Ishikawa (cell line): Measurements from ENCODE around the gene ACSL3.

Experiments used
- CEBPB ChIP-seq: IDR thresholded peaks from 2 replicates; pipeline ENCODE4 v1.6.1; 2012
- CREB1 ChIP-seq: IDR thresholded peaks from 2 replicates; pipeline ENCODE4 v1.6.1; 2012; ENCODE audit warnings: low read depth
- EGR1 ChIP-seq: IDR thresholded peaks from 2 replicates; pipeline ENCODE4 v1.6.1; 2012
- EP300 ChIP-seq: IDR thresholded peaks from 2 replicates; pipeline ENCODE4 v1.6.1; 2012; ENCODE audit warnings: borderline replicate concordance
- FOXM1 ChIP-seq: IDR thresholded peaks from 2 replicates; pipeline ENCODE4 v1.6.1; 2012; ENCODE audit warnings: low read depth, borderline replicate concordance
- MAX ChIP-seq: IDR thresholded peaks from 2 replicates; pipeline ENCODE4 v1.6.1; 2012
- NFIC ChIP-seq: IDR thresholded peaks from 2 replicates; pipeline ENCODE4 v1.6.1; 2012
- RAD21 ChIP-seq: IDR thresholded peaks from 2 replicates; pipeline ENCODE4 v1.6.1; 2012; ENCODE audit warnings: low read depth
- TAF1 ChIP-seq: IDR thresholded peaks from 2 replicates; pipeline ENCODE4 v1.6.1; 2012; ENCODE audit warnings: low read depth, mild to moderate bottlenecking
- TCF12 ChIP-seq: IDR thresholded peaks from 2 replicates; pipeline ENCODE4 v1.6.1; 2012; ENCODE audit warnings: low read depth
- TEAD4 ChIP-seq: IDR thresholded peaks from 2 replicates; pipeline ENCODE4 v1.6.1; 2012
- YY1 ChIP-seq: IDR thresholded peaks from 2 replicates; pipeline ENCODE4 v1.6.1; 2012; ENCODE audit warnings: low read depth
- ZBTB7A ChIP-seq: IDR thresholded peaks from 2 replicates; pipeline ENCODE4 v1.6.1; 2012; ENCODE audit warnings: low read depth
- TF ChIP-seq, protein P1 (sequence below): IDR thresholded peaks from 2 replicates; pipeline ENCODE4 v1.6.1; 2012
- TF ChIP-seq, protein P2 (sequence below): IDR thresholded peaks from 2 replicates; pipeline ENCODE4 v1.6.1; 2012; ENCODE audit warnings: low read depth, mild to moderate bottlenecking

Gene ACSL3

DNA sequence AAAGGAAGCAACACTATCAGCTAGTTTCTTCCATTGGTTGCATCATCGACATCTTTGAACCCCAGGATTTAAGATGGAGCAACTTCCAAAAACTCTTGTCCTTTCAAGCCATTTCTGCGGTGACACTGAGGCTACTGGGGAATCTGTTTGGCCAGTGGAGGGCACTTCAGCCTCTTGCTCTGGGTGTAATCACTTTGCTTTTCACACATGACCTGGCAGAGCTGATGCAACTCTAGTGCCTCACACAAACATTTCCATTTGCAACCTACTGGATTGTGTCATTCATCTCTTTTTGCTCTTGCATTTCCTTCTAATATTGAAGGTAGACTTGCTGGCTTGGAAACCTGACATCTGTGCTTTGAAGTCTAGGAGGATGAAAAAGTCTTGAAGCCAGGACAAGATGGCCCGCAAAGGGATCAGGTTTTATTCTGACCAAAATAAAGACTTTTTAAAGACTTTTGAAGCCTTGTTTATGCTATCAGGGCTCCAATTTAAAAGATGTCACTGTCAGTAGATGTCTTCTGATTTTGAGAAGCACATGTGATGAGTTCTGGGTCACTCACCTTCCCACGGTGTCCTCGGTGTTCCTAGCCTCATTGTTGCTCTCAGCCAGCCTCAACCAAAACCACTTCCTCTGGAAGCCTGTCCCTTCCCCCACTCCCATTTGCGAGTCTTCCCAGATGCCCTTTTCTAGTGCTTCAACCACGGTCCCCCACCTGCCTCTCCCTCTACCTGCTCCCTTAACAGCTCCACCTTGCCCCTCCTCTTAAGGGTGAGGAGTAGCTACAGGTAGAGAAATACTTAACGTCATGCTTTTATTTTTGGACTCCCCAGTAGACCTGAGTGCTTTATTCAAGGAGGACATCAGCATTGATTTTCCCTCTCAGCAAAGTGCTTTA lies 121.4 kb downstream of the ACSL3 start:
- TF ChIP-seq RAD21 (peak; percentile 81), TEAD4 (no peak), TAF1 (no peak), MAX (peak; percentile 26; the same call in 1 of the 2 replicates), CEBPB (peak; percentile 87)
- TF ChIP-seq, protein P1, sequence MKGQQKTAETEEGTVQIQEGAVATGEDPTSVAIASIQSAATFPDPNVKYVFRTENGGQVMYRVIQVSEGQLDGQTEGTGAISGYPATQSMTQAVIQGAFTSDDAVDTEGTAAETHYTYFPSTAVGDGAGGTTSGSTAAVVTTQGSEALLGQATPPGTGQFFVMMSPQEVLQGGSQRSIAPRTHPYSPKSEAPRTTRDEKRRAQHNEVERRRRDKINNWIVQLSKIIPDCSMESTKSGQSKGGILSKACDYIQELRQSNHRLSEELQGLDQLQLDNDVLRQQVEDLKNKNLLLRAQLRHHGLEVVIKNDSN = 0 out of 2 replicates have a peak, but pooled peaks have one; percentile 12

DNA sequence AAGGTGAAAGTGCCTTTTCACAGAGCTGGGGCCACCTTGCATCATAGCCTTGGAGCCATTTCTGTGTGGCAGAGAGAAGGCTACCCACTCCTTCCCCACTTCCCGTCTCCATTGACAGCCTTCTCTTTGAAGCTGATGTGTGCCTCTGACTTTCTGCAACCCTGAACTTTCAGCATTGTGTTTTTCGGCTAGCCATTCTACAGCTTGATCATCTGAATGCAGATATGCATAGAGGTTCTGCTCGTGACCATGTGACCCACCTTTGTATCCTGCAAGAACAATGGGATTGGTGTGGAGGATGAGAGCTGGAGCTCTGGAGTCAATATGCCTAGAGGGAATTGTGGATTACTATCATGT lies 122.1 kb downstream of the ACSL3 start:
- TF ChIP-seq CEBPB (no peak), MAX (no peak), RAD21 (no peak), TCF12 (no peak), NFIC (no peak), EP300 (no peak), CREB1 (no peak), TEAD4 (no peak), FOXM1 (no peak), EGR1 (no peak)
- TF ChIP-seq, protein P2, sequence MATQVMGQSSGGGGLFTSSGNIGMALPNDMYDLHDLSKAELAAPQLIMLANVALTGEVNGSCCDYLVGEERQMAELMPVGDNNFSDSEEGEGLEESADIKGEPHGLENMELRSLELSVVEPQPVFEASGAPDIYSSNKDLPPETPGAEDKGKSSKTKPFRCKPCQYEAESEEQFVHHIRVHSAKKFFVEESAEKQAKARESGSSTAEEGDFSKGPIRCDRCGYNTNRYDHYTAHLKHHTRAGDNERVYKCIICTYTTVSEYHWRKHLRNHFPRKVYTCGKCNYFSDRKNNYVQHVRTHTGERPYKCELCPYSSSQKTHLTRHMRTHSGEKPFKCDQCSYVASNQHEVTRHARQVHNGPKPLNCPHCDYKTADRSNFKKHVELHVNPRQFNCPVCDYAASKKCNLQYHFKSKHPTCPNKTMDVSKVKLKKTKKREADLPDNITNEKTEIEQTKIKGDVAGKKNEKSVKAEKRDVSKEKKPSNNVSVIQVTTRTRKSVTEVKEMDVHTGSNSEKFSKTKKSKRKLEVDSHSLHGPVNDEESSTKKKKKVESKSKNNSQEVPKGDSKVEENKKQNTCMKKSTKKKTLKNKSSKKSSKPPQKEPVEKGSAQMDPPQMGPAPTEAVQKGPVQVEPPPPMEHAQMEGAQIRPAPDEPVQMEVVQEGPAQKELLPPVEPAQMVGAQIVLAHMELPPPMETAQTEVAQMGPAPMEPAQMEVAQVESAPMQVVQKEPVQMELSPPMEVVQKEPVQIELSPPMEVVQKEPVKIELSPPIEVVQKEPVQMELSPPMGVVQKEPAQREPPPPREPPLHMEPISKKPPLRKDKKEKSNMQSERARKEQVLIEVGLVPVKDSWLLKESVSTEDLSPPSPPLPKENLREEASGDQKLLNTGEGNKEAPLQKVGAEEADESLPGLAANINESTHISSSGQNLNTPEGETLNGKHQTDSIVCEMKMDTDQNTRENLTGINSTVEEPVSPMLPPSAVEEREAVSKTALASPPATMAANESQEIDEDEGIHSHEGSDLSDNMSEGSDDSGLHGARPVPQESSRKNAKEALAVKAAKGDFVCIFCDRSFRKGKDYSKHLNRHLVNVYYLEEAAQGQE = no peak
- TF ChIP-seq, protein P1 = no peak

GRCh38 chr2:222984908-222985307 lies 124.1 kb downstream of the ACSL3 start:
- TF ChIP-seq TCF12 (no peak), TEAD4 (no peak), FOXM1 (no peak), EP300 (no peak), CREB1 (no peak)
- TF ChIP-seq, protein P1 = no peak
- TF ChIP-seq, protein P2 = no peak

DNA sequence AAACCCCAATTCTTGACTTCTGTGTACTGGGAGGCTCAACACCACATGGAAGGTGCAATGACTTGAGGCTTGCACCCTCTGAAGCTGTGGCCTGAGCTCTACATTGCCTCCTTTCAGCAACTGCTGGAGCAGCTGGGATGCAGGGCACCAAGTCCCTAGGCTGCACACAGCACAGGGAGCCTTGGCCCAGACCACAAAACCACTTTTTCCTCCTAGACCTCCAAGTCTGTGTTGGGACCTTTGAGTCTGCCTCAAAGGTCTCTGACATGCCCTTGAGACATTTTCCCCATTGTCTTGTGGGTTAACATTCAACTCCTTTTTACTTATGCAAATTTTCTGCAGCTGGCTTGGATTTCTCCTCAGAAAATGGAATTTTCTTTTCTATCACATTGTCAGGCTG lies 128.6 kb downstream of the ACSL3 start:
- TF ChIP-seq CEBPB = no peak
- TF ChIP-seq MAX = no peak
- TF ChIP-seq TCF12 = no peak
- no peak for TF ChIP-seq ZBTB7A
- no peak for TF ChIP-seq CREB1
- TF ChIP-seq, protein P2 = no peak
- TF ChIP-seq EP300 = no peak
- TF ChIP-seq TAF1 = no peak
- no peak for TF ChIP-seq YY1
- TF ChIP-seq RAD21 = no peak
